Calu3 (cell line): ENCODE data around the gene RPH3AL. TPM values are rescaled to one million over a fixed set of nuclear protein-coding genes. Genes with fewer than 3 reads are reported as not detected.

Source experiments
- BruUV-seq: library from RNA; stranded (reverse); fragments of 400-500 nt; replicated peaks from 2 replicates; lab custom pipeline; 2021; lab: Mats Ljungman, UMichigan
- CTCF ChIA-PET: fragments of 300-600 bp; sonication (Branson Sonifier 250); formaldehyde crosslinking; loops from one replicate; lab custom pipeline; 2022; ENCODE audit warnings: antibody characterized with exemption; lab: Charles Lee
- DNase-seq: peaks from one replicate; pipeline ENCODE4 v3.0.0; 2022
- H3K27ac Mint-ChIP-seq: one replicate; pipeline ENCODE4 v1.8.0; 2022; ENCODE audit warnings: mixed read lengths; ENCODE audit not compliant: unreplicated experiment
- H3K27me3 Mint-ChIP-seq: one replicate; pipeline ENCODE4 v1.8.0; 2022; ENCODE audit warnings: mixed read lengths; ENCODE audit not compliant: unreplicated experiment
- H3K36me3 Mint-ChIP-seq: one replicate; pipeline ENCODE4 v1.8.0; 2022; ENCODE audit warnings: mild to moderate bottlenecking, moderate library complexity, mixed read lengths; ENCODE audit not compliant: insufficient read depth, unreplicated experiment
- H3K4me1 Mint-ChIP-seq: one replicate; pipeline ENCODE4 v1.8.0; 2022; ENCODE audit warnings: mild to moderate bottlenecking, low read depth, mixed read lengths; ENCODE audit not compliant: unreplicated experiment
- H3K4me3 Mint-ChIP-seq: one replicate; pipeline ENCODE4 v1.8.0; 2022; ENCODE audit warnings: mild to moderate bottlenecking, low read depth, moderate library complexity, mixed read lengths; ENCODE audit not compliant: unreplicated experiment
- H3K9me3 Mint-ChIP-seq: one replicate; pipeline ENCODE4 v1.8.0; 2022; ENCODE audit warnings: low read depth, mixed read lengths; ENCODE audit not compliant: unreplicated experiment
- CTCF ChIP-seq: fragments of 200-600 bp; IDR thresholded peaks from one replicate; pipeline ENCODE4 v1.8.0; 2022; ENCODE audit warnings: antibody characterized with exemption; ENCODE audit not compliant: unreplicated experiment
- intact Hi-C: fragments of 100-400 bp; cut with micrococcal nuclease; formaldehyde crosslinking; loops from one replicate; pipeline ENCODE4 v1.10.0; 2022; ENCODE audit not compliant: unreplicated experiment
- total RNA-seq: library from RNA; stranded (reverse); gene quantifications from 2 replicates; pipeline ENCODE4 v1.2.3, GENCODE V29; 2022

RPH3AL gene
- total RNA-seq, 1 experiment from 2014 or later = 14.1 TPM

- no TSS peak for BruUV-seq
- intact Hi-C loops = no loop called here
Measured at GRCh38 chr17:194828-195602, 157.6 kb downstream of the RPH3AL start.

DNA sequence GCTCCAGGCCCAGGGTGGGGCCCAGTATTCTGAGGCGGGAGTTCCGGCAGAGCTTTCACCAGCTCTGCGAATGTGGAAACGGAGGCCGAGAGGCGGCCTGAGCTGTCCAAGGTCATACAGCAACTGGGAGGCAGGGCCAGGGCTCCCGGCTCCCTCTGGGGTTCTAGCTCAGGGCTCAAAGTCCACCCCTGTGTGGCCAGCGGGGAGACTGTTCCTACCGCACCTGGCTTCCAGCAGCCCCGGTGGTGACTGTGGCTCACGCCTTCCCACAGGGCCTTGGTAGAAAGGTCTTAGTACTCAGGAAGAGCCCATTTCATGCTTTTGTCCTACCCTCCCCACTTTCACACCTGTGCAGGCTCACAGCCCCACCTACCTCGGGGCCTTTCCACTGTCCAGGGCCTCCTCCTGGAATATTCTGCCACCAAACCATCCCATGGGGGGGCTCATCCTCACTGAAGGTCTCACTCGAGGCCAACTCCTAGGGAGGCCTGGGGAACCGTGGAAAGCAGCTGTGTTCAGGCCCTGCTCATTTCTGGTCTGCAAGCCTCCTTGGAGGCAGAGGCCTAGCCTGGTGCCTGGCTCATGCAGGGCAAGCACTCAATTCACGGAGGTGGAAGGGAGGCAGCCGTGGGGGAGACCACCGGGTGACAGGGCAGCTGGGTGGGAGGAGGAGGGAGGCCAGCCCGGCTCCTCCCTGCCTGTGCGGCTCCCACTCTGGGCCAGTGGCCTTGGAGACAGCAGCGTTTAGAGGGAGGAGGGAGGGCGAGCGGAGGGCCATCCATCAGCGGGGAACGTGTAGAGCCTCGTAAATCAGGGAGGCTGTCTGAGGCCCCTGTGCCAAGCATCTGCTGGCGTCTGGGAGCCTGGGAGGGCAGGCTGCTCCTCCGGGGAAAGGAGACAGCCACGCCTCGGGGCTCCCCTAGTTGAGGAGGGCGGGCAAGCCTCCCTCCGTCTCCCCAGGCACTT, 158.5 kb downstream of the RPH3AL start:
- no peaks in the 10 kb centered on the region for H3K36me3 Mint-ChIP-seq
- H3K4me3 Mint-ChIP-seq = no peak overlapping the region
- BruUV-seq = no TSS peak
- peaks cover 9% of the 10 kb centered on the region for H3K27me3 Mint-ChIP-seq
- intact Hi-C loops = no loop called here
- no peaks in the 10 kb centered on the region for H3K4me1 Mint-ChIP-seq
- CTCF ChIA-PET = no interaction called here
- no peak overlapping the region for H3K27ac Mint-ChIP-seq
- no peaks in the 10 kb centered on the region for H3K9me3 Mint-ChIP-seq
- TF ChIP-seq CTCF = no peak
- DNase-seq = no peak

More at GRCh38 chr17:194828-195602, 157.6 kb downstream of the RPH3AL start:
- CTCF ChIA-PET = no interaction called here
- no peak overlapping the region for H3K27ac Mint-ChIP-seq
- no peaks in the 10 kb centered on the region for H3K9me3 Mint-ChIP-seq
- TF ChIP-seq CTCF = no peak
- no peak for DNase-seq
- H3K4me1 Mint-ChIP-seq = no peaks in the 10 kb centered on the region
- H3K36me3 Mint-ChIP-seq = peaks cover 1% of the 10 kb centered on the region
- H3K4me3 Mint-ChIP-seq = no peak overlapping the region
- no peaks in the 10 kb centered on the region for H3K27me3 Mint-ChIP-seq

DNA sequence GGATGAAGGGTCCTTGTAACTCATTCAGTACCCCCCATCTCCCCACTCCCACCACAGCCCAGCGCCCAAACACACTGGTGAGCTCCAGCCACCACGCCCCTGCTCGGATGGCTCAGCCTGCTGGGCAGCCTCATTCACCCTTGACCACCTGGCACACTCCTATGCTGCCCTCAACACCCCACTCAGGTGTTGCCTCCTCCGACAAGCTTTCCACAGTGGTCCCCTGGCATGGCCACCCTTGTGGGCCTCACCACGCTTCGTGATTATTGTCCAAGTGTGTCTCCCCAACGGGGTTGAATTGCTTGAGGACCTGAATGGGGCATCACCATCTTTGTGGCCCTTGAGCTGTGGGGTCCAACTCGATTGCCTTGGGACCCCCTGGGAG, 159.2 kb downstream of the RPH3AL start:
- TF ChIP-seq CTCF = no peak
- CTCF ChIA-PET = no interaction called here
- no peaks in the 10 kb centered on the region for H3K36me3 Mint-ChIP-seq
- DNase-seq = no peak
- no peaks in the 10 kb centered on the region for H3K9me3 Mint-ChIP-seq
- H3K27ac Mint-ChIP-seq = no peak overlapping the region
- peaks cover 13% of the 10 kb centered on the region for H3K27me3 Mint-ChIP-seq
- H3K4me1 Mint-ChIP-seq = no peaks in the 10 kb centered on the region
- no peak overlapping the region for H3K4me3 Mint-ChIP-seq
- intact Hi-C loops = no loop called here
- BruUV-seq = no TSS peak

GRCh38 chr17:192666-193425, 159.8 kb downstream of the RPH3AL start:
- Mint-ChIP-seq H3K9me3 (no peaks in the 10 kb centered on the region), H3K36me3 (no peaks in the 10 kb centered on the region), H3K4me3 (no peak overlapping the region), H3K4me1 (no peaks in the 10 kb centered on the region), H3K27ac (no peak overlapping the region), H3K27me3 (peaks cover 13% of the 10 kb centered on the region)
- no peak for TF ChIP-seq CTCF
- no peak for DNase-seq
- CTCF ChIA-PET = no interaction called here
- BruUV-seq = no TSS peak
- intact Hi-C loops = no loop called here
